ACC112 (cell line): ENCODE results near the gene CACNA2D2.

Experiments
- H2AFZ ChIP-seq: fragments of 200-600 bp; sonication (generic); one replicate; pipeline ENCODE4 v1.6.0; 2017; ENCODE audit warnings: antibody characterized with exemption, low read length; ENCODE audit not compliant: unreplicated experiment
- H3K27ac ChIP-seq: fragments of 200-600 bp; sonication (generic); 2 replicates; pipeline ENCODE4 v1.5.1; 2014; ENCODE audit warnings: low read depth, mild to moderate bottlenecking, antibody characterized with exemption, low read length, moderate library complexity
- H3K27me3 ChIP-seq: fragments of 200-600 bp; sonication (generic); 2 replicates; pipeline ENCODE4 v1.6.1; 2014; ENCODE audit warnings: mild to moderate bottlenecking, antibody characterized with exemption, low read length, moderate library complexity, mixed read lengths; ENCODE audit not compliant: insufficient read depth
- H3K36me3 ChIP-seq: fragments of 200-600 bp; sonication (generic); 2 replicates; pipeline ENCODE4 v1.6.1; 2016; ENCODE audit warnings: mild to moderate bottlenecking, antibody characterized with exemption, low read length, moderate library complexity, mixed read lengths; ENCODE audit not compliant: insufficient read depth
- H3K4me1 ChIP-seq: fragments of 200-600 bp; sonication (generic); one replicate; pipeline ENCODE4 v1.6.1; 2016; ENCODE audit warnings: low read length, mixed read lengths; ENCODE audit not compliant: insufficient read depth, unreplicated experiment, control insufficient read depth
- H3K4me3 ChIP-seq: fragments of 200-600 bp; sonication (generic); 2 replicates; pipeline ENCODE4 v1.5.1; 2014; ENCODE audit warnings: mild to moderate bottlenecking, low read depth, low read length
- H3K79me2 ChIP-seq: fragments of 200-600 bp; sonication (generic); one replicate; pipeline ENCODE4 v1.6.0; 2016; ENCODE audit warnings: low read length; ENCODE audit not compliant: control insufficient read depth, unreplicated experiment, insufficient read depth

The CACNA2D2 gene

GRCh38 chr3:50423543-50423942, 79.9 kb downstream of the CACNA2D2 start:
- no peaks in the 10 kb centered on the region for H3K79me2 ChIP-seq
- H3K36me3 ChIP-seq: no peaks in the 10 kb centered on the region
- H3K4me1 ChIP-seq: peaks cover 3% of the 10 kb centered on the region
- H2AFZ ChIP-seq: no peak overlapping the region
- no peak overlapping the region for H3K27ac ChIP-seq
- H3K4me3 ChIP-seq: no peak overlapping the region
- H3K27me3 ChIP-seq: no peaks in the 10 kb centered on the region

GRCh38 chr3:50422153-50422552, 81.3 kb downstream of the CACNA2D2 start:
- no peak overlapping the region for H2AFZ ChIP-seq
- no peak overlapping the region for H3K4me3 ChIP-seq
- no peaks in the 10 kb centered on the region for H3K36me3 ChIP-seq
- H3K27ac ChIP-seq: no peak overlapping the region
- no peaks in the 10 kb centered on the region for H3K27me3 ChIP-seq
- H3K79me2 ChIP-seq: no peaks in the 10 kb centered on the region
- peaks cover 5% of the 10 kb centered on the region for H3K4me1 ChIP-seq

GRCh38 chr3:50419595-50420370, 83.7 kb downstream of the CACNA2D2 start:
- Histone ChIP-seq H2AFZ (no peak overlapping the region), H3K79me2 (no peaks in the 10 kb centered on the region), H3K36me3 (no peaks in the 10 kb centered on the region), H3K4me1 (peaks cover 5% of the 10 kb centered on the region), H3K4me3 (no peak overlapping the region), H3K27me3 (no peaks in the 10 kb centered on the region), H3K27ac (no peak overlapping the region)

- Histone ChIP-seq H3K4me1 (peaks cover 5% of the 10 kb centered on the region), H3K4me3 (no peak overlapping the region), H3K36me3 (no peaks in the 10 kb centered on the region), H3K27me3 (no peaks in the 10 kb centered on the region), H2AFZ (no peak overlapping the region), H3K79me2 (no peaks in the 10 kb centered on the region), H3K27ac (no peak overlapping the region)
Measured at GRCh38 chr3:50418850-50419249, 84.6 kb downstream of the CACNA2D2 start.

GRCh38 chr3:50417637-50418033, 85.8 kb downstream of the CACNA2D2 start:
- H3K4me1 ChIP-seq: peaks cover 5% of the 10 kb centered on the region
- no peak overlapping the region for H2AFZ ChIP-seq
- H3K79me2 ChIP-seq: no peaks in the 10 kb centered on the region
- no peaks in the 10 kb centered on the region for H3K36me3 ChIP-seq
- H3K27me3 ChIP-seq: no peaks in the 10 kb centered on the region
- no peak overlapping the region for H3K27ac ChIP-seq
- no peak overlapping the region for H3K4me3 ChIP-seq

GRCh38 chr3:50416736-50417636, 86.4 kb downstream of the CACNA2D2 start:
- H2AFZ ChIP-seq: no peak overlapping the region

GRCh38 chr3:50415816-50416215, 87.6 kb downstream of the CACNA2D2 start:
- Histone ChIP-seq H3K79me2 (no peaks in the 10 kb centered on the region), H3K4me3 (no peak overlapping the region), H3K4me1 (peaks cover 5% of the 10 kb centered on the region), H3K27ac (no peak overlapping the region), H3K27me3 (peaks cover 6% of the 10 kb centered on the region; the same call in 1 of the 2 replicates), H2AFZ (no peak overlapping the region), H3K36me3 (no peaks in the 10 kb centered on the region)

More at GRCh38 chr3:50416736-50417636, 86.4 kb downstream of the CACNA2D2 start:
- no peak overlapping the region for H3K4me3 ChIP-seq
- no peaks in the 10 kb centered on the region for H3K36me3 ChIP-seq
- H3K4me1 ChIP-seq: peaks cover 5% of the 10 kb centered on the region
- H3K79me2 ChIP-seq: no peaks in the 10 kb centered on the region
- H3K27ac ChIP-seq: no peak overlapping the region
- no peaks in the 10 kb centered on the region for H3K27me3 ChIP-seq

- Histone ChIP-seq H3K27me3 (peaks cover 12% of the 10 kb centered on the region), H2AFZ (no peak overlapping the region), H3K4me3 (no peak overlapping the region), H3K27ac (no peak overlapping the region), H3K36me3 (no peaks in the 10 kb centered on the region), H3K79me2 (no peaks in the 10 kb centered on the region), H3K4me1 (peaks cover 5% of the 10 kb centered on the region)
Measured at GRCh38 chr3:50415061-50415460, 88.4 kb downstream of the CACNA2D2 start.

- Histone ChIP-seq H2AFZ (no peak overlapping the region), H3K27me3 (peaks cover 16% of the 10 kb centered on the region), H3K36me3 (no peaks in the 10 kb centered on the region), H3K4me3 (no peak overlapping the region), H3K4me1 (peaks cover 5% of the 10 kb centered on the region), H3K27ac (no peak overlapping the region), H3K79me2 (no peaks in the 10 kb centered on the region)
Measured at GRCh38 chr3:50414616-50415015, 88.8 kb downstream of the CACNA2D2 start.

- Histone ChIP-seq H3K27ac (no peak overlapping the region), H2AFZ (no peak overlapping the region), H3K36me3 (no peaks in the 10 kb centered on the region), H3K27me3 (peaks cover 25% of the 10 kb centered on the region), H3K4me3 (no peak overlapping the region), H3K4me1 (no peaks in the 10 kb centered on the region), H3K79me2 (no peaks in the 10 kb centered on the region)
Measured at GRCh38 chr3:50412231-50412754, 91.1 kb downstream of the CACNA2D2 start.
